GM18951 (cell line): ENCODE results near the gene FGF12.

Source experiments
- POLR2A ChIP-seq: IDR thresholded peaks from 4 replicates; pipeline ENCODE4 v1.6.1; 2011; ENCODE audit warnings: mild to moderate bottlenecking; ENCODE audit not compliant: insufficient read length, insufficient read depth; ENCODE audit errors: extremely low read depth
- in situ Hi-C: fragments of 300-500 bp; cut with MboI; formaldehyde crosslinking; loops from one replicate; pipeline ENCODE4 v1.12.0; 2022; ENCODE audit warnings: low sequenced_read_pairs, mixed read lengths, inconsistent platforms; ENCODE audit not compliant: unreplicated experiment

Gene FGF12

DNA sequence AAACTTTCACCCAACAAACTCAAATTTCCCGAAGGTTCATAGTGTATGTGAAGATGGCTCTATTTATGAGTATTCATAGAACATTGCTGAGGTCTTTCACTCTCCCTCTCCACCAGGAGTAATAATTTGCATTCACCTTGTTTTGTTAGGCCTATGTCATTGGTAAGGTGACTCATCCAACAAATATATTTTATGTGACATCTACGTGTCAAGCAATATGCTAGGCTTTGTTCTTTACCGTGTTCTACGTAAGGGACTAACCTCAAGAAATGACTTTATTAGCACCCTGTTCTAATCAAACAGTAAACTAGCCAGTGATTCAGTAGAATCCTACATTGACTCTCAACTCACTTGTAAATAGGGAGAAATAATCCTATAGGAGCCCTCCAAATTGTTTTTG is 334.4 kb downstream of the FGF12 start:
- no peak for TF ChIP-seq POLR2A
- in situ Hi-C loops = no loop called here

DNA sequence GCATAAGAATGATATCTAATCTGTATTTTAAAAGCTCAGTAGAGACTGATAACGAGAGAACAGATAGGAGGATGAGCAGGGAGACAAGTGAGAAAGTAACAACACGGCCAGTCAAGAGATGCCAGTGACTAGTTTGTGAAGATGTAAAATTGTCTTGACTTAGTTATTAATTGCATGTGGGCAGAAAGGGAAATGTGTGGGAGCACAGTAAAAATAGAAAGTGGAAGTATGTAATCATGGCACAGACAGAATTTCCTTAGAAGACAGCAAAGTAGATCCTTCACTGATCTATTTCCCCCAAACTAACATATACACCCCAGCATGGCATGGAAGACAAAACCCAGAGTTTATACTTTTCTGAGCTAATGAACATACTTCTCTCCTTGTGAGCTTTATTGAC is 344.5 kb downstream of the FGF12 start:
- TF ChIP-seq POLR2A = no peak
- in situ Hi-C loops = no loop called here

DNA sequence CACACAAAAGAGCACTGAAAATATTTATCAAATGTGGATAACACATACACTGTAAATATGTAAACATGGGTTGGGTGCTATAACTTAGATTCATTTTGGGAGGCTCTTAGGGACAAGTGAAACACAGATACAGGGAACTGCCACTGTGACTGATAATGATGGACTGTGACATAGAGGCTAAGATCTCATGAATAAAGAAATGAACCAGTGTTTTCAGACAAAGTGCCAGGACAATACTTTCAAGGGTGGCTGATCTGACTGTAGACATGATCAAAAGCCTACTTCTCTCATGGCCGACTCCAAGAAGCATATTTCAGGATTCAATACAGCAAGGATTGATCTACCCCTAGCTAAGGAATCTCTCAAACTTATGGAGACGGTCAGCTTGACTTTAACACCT is 353.8 kb downstream of the FGF12 start:
- in situ Hi-C loops = no loop called here

DNA sequence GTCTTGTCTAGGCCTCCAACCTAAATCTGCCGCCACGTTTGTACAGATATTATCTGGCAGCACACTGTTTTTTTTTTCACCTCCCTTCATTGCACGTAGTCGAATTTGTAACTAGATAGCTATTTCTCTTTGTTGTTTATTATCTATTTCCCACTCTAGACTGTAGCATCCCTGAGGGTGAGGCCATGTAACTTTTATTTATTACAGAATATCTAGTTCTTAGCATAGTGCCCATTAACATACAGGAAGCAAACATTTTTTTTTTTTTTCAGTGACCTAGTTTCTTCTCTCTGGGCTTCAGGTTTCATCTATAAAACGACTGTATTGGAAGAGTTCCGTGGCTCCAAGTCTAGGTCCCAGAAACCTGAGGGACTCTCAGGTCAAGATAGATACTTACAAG is 354.3 kb downstream of the FGF12 start:
- TF ChIP-seq POLR2A = no peak
- in situ Hi-C loops = no loop called here

More for the DNA sequence above, 353.8 kb downstream of the FGF12 start:
- TF ChIP-seq POLR2A = no peak

DNA sequence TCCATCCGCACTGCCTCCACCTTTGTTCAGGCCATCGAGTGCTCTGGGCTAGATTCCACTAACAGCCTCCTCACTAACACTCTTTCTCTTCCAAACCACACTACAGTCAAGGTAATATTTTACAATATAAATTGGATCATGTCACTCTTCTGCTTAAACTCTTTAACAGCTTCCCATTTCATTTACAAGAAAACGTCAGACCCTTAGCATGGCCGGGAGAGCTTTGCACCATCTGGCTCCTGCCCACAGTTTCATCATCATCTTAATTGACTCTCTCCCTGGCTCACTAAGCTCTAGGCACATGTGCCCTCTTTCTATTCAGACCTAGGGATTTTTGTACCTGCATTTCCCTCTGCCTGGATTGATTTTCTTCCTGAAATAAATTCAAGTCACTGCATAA is 354.7 kb downstream of the FGF12 start:
- in situ Hi-C loops = no loop called here
- no peak for TF ChIP-seq POLR2A

DNA sequence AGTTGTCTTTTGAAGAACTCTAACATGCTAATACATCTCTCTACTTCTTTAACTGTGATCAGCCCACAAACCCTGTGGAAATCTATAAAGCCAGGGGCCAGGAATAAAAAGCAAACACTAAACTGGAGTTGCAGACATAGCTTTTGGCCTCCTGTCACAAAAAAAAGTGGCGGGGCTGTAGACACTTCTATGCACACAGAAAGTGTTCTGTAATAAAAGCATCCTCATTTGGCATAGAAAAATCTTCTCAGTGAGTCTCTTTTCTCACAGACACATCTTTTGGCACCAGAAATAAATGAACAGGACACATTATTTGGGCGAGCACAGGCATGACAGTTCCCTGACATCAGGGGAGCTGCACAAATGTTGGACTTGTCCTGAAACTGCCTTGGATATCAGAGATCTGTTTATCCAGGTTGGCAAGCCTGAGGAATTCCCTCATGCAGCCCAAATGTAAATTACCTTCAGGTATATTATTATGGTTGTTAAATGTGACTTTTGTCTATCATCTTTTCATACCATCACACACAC is 355.4 kb downstream of the FGF12 start:
- in situ Hi-C loops = no loop called here
- no peak for TF ChIP-seq POLR2A

DNA sequence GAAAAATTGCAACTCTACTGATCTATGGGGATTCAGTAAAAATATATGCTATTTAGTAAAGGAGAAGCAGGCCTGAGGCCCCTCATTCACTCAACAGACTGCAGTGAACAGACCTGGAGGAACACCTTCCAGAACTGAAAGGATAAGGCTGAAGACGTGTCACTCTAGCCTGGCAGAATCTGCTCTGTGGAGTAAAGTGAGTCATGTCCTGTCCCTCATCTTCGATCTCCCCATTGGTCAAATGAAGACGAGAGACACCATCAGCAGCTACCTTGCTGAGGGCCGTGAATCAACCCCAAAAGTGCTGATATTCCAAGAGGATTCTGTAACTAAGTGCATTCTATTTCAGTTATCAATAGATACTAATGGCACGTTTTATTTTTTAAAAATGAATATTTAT is 359.7 kb downstream of the FGF12 start:
- in situ Hi-C loops = no loop called here
- TF ChIP-seq POLR2A = no peak

DNA sequence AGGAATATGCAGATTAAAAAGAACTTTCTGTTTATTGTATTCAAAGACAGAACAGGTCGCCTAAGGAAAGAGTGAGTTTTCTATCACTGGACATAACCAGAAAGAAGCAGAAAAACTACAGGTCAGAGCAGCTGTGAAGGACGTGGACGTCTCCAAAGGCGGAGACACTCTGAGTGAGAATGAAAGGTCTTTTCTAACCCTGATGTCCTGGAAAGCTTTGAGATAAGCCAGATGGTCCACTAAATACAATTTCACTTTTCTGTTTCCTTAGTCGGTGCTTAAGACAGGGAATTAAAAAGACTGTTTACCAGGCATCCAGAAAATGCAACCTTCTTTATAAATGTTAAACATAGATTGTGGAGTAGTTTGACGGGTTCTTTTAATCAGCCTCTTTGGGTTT is 360.4 kb downstream of the FGF12 start:
- in situ Hi-C loops = no loop called here
- no peak for TF ChIP-seq POLR2A

DNA sequence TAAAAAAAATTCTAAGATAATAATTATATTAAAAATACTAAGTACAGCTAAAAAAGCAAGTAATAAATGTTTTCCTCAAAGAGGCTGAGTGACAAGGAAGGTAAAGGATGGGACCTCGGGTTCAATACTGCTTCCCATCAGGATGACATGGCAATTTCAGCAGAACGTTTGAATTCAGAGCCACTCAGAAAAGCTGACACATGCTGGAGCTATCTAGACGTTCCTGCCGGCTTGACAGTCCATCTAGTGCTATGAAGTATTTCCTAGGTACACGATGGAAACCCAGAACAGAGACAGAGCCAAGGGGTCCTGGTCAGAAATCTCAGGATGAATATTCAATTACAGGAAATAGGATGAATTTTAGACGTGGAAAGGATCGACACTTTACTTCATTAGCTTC is 361.8 kb downstream of the FGF12 start:
- no peak for TF ChIP-seq POLR2A
- in situ Hi-C loops = no loop called here

DNA sequence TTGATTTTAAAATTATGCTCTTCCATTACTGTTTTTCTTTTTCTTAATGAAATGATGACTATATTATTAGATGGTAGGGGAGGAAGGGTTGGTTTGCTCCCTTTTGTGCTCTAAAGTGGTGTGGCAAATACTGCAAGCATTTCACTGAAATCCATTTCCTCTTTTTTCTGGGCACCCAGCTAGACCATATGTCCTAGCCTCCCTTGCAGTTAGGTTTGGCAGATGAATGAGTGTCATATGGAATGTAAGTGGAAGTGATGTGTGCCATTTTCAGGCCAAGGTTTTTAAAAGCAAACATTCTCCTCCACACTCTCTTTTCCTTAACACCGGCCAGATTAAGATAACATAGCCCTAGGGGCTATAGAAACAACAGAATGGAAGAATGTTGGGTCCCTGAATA is 363.0 kb downstream of the FGF12 start:
- TF ChIP-seq POLR2A = no peak
- in situ Hi-C loops = no loop called here

DNA sequence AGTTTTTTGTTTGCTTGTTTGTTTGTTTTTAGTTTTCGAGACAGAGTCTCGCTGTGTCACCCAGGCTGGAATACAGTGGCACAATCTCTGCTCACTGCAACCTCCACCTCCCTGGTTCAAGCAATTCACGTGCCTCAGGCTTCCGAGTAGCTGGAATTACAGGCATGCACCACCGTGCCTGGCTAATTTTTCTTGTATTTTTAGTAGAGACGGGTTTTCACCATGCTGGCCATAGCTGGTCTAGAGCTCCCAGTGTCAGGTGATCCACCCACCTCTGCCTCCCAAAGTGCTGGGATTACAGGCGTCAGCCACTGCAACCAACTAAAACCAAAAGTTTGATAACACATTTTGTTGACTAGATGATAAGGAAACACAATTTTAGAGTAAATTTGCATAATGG is 372.7 kb downstream of the FGF12 start:
- TF ChIP-seq POLR2A = no peak
- in situ Hi-C loops = no loop called here

DNA sequence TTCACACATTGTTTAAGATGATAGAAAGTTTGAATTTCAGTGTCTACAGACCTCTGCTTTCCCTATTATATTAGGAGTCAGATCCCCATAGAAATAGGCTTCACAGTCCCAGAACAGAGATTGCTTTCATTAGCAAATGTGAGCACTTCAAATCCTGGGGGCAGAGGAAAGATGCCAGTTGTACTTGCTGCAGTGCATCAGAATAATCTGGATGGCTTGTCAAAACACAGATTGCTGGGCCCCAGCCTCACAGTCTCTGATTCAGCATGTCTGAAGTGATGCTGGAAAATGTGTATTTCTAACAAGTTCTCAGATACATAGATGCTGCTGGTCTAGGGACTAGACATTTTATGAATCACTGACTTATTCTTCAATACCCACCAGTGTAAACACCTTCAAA is 375.2 kb downstream of the FGF12 start:
- TF ChIP-seq POLR2A = no peak

DNA sequence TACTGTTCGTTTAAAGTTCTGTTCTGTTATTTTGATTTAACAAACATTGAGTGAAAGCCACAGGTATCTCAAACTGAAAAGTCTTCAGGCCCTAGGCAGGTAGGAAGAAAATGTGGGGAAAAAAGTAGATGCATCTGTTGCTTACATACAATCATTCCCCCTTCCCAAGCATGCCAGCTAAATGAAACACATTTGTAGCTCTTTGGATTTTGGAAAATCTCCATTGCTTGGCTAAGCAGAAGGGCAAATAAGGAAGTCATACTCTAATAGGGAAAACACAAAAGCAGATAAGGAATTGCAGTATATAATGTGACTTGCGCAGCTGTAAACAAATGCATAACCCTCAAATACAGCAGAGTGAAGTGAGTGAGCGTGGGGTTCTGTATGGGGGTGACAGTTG is 375.9 kb downstream of the FGF12 start:
- in situ Hi-C loops = no loop called here

More for the DNA sequence above, 375.2 kb downstream of the FGF12 start:
- in situ Hi-C loops = no loop called here

DNA sequence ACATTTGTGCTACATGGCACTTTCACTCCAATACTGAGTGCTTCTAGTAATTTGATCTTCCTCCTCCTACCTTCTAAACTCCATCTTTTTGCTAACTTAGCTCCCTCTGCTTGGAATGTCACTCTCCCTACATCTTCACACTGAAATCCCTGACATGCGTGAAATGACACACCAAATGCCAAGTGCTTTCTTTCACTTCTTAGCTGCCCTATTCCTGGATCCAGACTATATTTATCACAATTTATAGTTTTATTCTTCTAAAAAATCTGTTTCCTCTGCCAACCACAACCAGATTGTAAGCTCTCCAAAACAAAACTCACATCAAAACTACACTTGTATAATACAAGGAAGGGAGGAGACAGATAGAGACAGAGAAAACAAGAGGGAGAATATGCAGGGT is 387.3 kb downstream of the FGF12 start:
- in situ Hi-C loops = no loop called here
- no peak for TF ChIP-seq POLR2A

More for the DNA sequence above, 375.9 kb downstream of the FGF12 start:
- no peak for TF ChIP-seq POLR2A

DNA sequence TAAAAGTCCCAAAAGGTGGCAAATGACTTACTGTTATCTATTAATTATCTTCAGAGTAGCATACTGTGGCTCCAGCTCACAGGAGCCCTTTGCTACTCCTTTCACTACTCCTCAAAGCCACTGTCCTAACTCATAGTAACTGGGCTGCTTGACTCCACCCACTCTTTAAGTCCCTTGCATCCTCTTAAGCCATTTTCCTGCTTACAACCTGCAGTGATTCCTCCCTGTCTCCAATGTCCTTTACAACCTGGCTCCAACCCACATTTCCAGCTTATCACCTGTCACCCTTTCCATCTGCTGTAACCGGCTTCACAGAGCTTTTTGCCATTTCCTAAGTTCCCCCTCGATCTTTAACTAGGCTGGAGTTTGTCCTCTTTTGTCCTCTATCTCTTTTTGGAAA is 388.1 kb downstream of the FGF12 start:
- in situ Hi-C loops = no loop called here
- no peak for TF ChIP-seq POLR2A
